Type B pancreatic cell (in vitro differentiated cells): ENCODE measurements around the gene HDAC10. TPM values are rescaled to one million over a fixed set of nuclear protein-coding genes. Genes with fewer than 3 reads are reported as not detected.

Experiments used
- DNase-seq: peaks from one replicate; pipeline ENCODE4 v3.0.0; 2021; ENCODE audit warnings: mixed read lengths; ENCODE audit not compliant: unreplicated experiment; ENCODE audit errors: extremely low spot score
- H3K27ac Mint-ChIP-seq: 2 replicates; pipeline ENCODE4 v1.8.0; 2021; ENCODE audit warnings: mild to moderate bottlenecking, mixed read lengths
- H3K27me3 Mint-ChIP-seq: 2 replicates; pipeline ENCODE4 v1.8.0; 2021; ENCODE audit warnings: mixed read lengths
- H3K36me3 Mint-ChIP-seq: 2 replicates; pipeline ENCODE4 v1.8.0; 2021; ENCODE audit warnings: mixed read lengths
- H3K4me1 Mint-ChIP-seq: one replicate; pipeline ENCODE4 v1.8.0; 2021; ENCODE audit warnings: mixed read lengths; ENCODE audit not compliant: unreplicated experiment
- H3K4me3 Mint-ChIP-seq: 2 replicates; pipeline ENCODE4 v1.8.0; 2021; ENCODE audit warnings: mild to moderate bottlenecking, mixed read lengths
- H3K9me3 Mint-ChIP-seq: 2 replicates; pipeline ENCODE4 v1.8.0; 2021; ENCODE audit warnings: mixed read lengths
- CTCF ChIP-seq: fragments of 200-600 bp; sonication (generic); conservative IDR thresholded peaks from 2 replicates; pipeline ENCODE4 v1.5.0; 2021; ENCODE audit warnings: antibody characterized with exemption, mild to moderate bottlenecking
- total RNA-seq: library from RNA; stranded (reverse); gene quantifications from 2 replicates; pipeline ENCODE4 v1.2.1, GENCODE V29; 2021; ENCODE audit warnings: low replicate concordance

HDAC10 gene
- total RNA-seq, 1 donor from 2014 or later, result 37.1 TPM

GRCh38 chr22:50199251-50199721 is 51.8 kb downstream of the HDAC10 start:
- Mint-ChIP-seq H3K9me3 (no peaks in the 10 kb centered on the region), H3K4me3 (peak overlapping the region; percentile 73), H3K27ac (no peak overlapping the region), H3K27me3 (no peaks in the 10 kb centered on the region), H3K4me1 (peaks cover 9% of the 10 kb centered on the region), H3K36me3 (peaks cover 13% of the 10 kb centered on the region)
- TF ChIP-seq CTCF, result no peak
- no peak for DNase-seq

DNA sequence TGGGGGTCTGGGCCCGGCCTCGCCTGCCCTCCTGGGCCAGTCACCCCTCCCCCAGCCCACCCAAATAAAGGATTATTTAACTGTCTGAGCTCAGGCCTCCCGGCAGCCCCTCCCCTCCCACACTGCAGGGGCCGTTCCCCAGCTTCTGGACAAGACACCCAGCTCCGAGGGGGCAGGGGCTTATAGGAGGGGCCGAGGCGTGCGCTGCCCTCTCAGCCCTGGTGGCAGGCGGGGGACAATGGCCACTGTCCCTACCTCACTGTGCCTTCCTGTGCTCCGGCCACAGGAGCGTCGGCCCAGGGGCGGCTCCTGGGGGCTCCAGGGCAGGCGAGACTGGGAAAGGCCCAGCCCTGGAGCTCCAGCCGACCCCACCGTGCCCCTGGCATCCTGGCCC is 52.4 kb downstream of the HDAC10 start:
- H3K27me3 Mint-ChIP-seq, result no peaks in the 10 kb centered on the region
- no peaks in the 10 kb centered on the region for H3K9me3 Mint-ChIP-seq
- TF ChIP-seq CTCF, result no peak

GRCh38 chr22:50197856-50198623 is 53.0 kb downstream of the HDAC10 start:
- Mint-ChIP-seq H3K36me3 (peaks cover 4% of the 10 kb centered on the region), H3K4me1 (peaks cover 9% of the 10 kb centered on the region), H3K27ac (no peak overlapping the region), H3K27me3 (no peaks in the 10 kb centered on the region), H3K9me3 (no peaks in the 10 kb centered on the region), H3K4me3 (no peak overlapping the region)
- no peak for DNase-seq
- no peak for TF ChIP-seq CTCF

More for the DNA sequence above, 52.4 kb downstream of the HDAC10 start:
- DNase-seq, result no peak
- H3K27ac Mint-ChIP-seq, result no peak overlapping the region
- peaks cover 10% of the 10 kb centered on the region for H3K36me3 Mint-ChIP-seq
- peaks cover 9% of the 10 kb centered on the region for H3K4me1 Mint-ChIP-seq
- H3K4me3 Mint-ChIP-seq, result no peak overlapping the region

DNA sequence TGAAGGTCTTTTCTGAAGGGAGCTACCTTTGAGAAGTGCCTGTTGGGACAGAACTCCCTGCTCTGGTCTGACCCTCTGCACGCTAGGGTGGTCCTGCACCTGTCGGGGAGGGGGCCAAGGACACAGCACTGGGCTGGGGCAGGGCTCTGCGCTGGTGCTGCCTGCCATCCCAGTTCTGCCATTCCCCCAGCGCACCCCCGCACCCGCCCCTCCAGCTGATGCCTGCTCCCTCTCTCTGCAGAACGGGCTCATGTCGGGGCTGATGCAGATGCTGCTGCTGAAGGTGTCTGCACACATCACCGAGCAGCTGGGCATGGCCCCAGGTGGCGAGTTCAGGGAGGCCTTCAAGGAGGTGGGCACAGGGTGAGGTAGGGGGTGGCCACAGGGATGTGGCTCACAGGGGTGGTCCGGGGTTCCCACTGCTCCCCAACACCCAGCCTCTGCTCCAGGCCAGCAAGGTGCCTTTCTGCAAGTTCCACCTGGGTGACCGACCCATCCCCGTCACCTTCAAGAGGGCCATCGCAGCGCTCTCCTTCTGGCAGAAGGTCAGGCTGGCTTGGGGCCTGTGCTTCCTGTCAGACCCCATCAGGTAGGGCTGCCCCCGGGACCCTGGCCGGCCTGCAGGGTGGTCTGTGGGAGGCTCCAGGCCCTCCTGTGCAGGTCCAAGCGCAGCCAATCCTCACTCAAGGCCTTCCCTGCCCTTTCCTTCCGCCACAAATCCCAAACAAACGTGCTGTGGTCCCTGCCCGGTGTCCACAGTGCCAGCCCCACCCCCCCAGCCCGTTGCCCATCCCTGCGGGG is 53.9 kb downstream of the HDAC10 start:
- TF ChIP-seq CTCF, result no peak
- Mint-ChIP-seq H3K9me3 (no peaks in the 10 kb centered on the region), H3K4me3 (no peak overlapping the region), H3K36me3 (peaks cover 4% of the 10 kb centered on the region), H3K27me3 (no peaks in the 10 kb centered on the region), H3K4me1 (peaks cover 4% of the 10 kb centered on the region), H3K27ac (no peak overlapping the region)
- no peak for DNase-seq

GRCh38 chr22:50196256-50196655 is 54.8 kb downstream of the HDAC10 start:
- DNase-seq, result no peak
- H3K4me1 Mint-ChIP-seq, result peaks cover 3% of the 10 kb centered on the region
- no peaks in the 10 kb centered on the region for H3K27me3 Mint-ChIP-seq
- no peak overlapping the region for H3K27ac Mint-ChIP-seq
- H3K9me3 Mint-ChIP-seq, result no peaks in the 10 kb centered on the region
- no peak overlapping the region for H3K4me3 Mint-ChIP-seq
- H3K36me3 Mint-ChIP-seq, result no peaks in the 10 kb centered on the region
- TF ChIP-seq CTCF, result no peak

Other genes with a start within 250 kb of the HDAC10 start
- gene IL17REL, start 238.5 kb downstream of the HDAC10 start, total RNA-seq, result 0.10 TPM in 1 of 2 replicates, not detected in the other
- not detected in 2 replicates for gene TTLL8, start 193.0 kb downstream of the HDAC10 start, total RNA-seq
- gene MLC1, start 165.8 kb downstream of the HDAC10 start, total RNA-seq, result 0.19 TPM in 1 of 2 replicates, not detected in the other
- 0.10 and 0.19 TPM in 2 replicates for gene MOV10L1, start 161.3 kb downstream of the HDAC10 start, total RNA-seq
- gene PANX2, start 80.5 kb downstream of the HDAC10 start, total RNA-seq, result 3.0 and 9.3 TPM in 2 replicates
- gene TRABD, start 65.4 kb downstream of the HDAC10 start, total RNA-seq, result 33.8 and 37.7 TPM in 2 replicates
- 23.8 and 28.5 TPM in 2 replicates for gene SELENOO, start 50.3 kb downstream of the HDAC10 start, total RNA-seq
- gene TUBGCP6, start 6.2 kb downstream of the HDAC10 start, total RNA-seq, result 43.0 and 51.4 TPM in 2 replicates
- 11.4 and 31.3 TPM in 2 replicates for gene MAPK12, start 10.4 kb upstream of the HDAC10 start, total RNA-seq
- gene MAPK11, start 19.1 kb upstream of the HDAC10 start, total RNA-seq, result 4.0 and 7.4 TPM in 2 replicates
- 352 and 500 TPM in 2 replicates for gene PLXNB2, start 56.4 kb upstream of the HDAC10 start, total RNA-seq
- 22.1 and 25.6 TPM in 2 replicates for gene DENND6B, start 75.7 kb upstream of the HDAC10 start, total RNA-seq
- gene PPP6R2, start 92.1 kb upstream of the HDAC10 start, total RNA-seq, result 56.4 and 62.8 TPM in 2 replicates
- 119 and 133 TPM in 2 replicates for gene SBF1, start 223.8 kb upstream of the HDAC10 start, total RNA-seq
- gene ADM2, start 230.3 kb upstream of the HDAC10 start, total RNA-seq, result 2.6 and 10.2 TPM in 2 replicates
- 1.2 TPM in 1 of 2 replicates, not detected in the other for gene MIOX, start 235.6 kb upstream of the HDAC10 start, total RNA-seq